ENCODE results near the gene NKX3-2.

The NKX3-2 gene

GRCh38 chr4:13516315-13516860 lies 27.9 kb downstream of the NKX3-2 start:
- TF ChIP-seq POLR2AphosphoS5 (IDR thresholded peaks at IDR 0.05; ENCODE audit: low read depth, low read length) (no peak), POLR2A (IDR thresholded peaks at IDR 0.05; ENCODE audit: low read depth, low read length) (no peak), TAF1 (IDR thresholded peaks at IDR 0.05; ENCODE audit: borderline replicate concordance, low read depth, low read length) (no peak)
- DNase-seq (ENCODE audit: insufficient read length) (no peak), FAIRE-seq (no peak)

DNA sequence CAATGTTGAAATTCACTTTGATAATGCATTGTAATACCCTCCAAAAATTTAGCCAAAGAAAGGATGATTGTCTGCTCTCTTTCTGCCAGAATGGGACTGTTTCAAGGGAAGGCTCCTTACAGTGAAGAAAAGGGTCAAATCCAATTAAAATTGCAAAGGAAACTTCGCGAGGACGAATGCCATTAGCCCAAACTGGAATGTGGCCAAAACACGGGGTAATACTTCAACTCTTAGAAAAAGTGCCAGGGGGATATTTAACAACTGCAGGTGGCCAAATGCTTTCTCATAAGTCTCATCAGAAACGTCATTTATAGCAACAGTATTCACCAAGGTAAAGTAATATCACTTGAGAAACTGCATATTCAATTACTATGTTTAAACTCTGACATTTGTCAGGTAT lies 29.0 kb downstream of the NKX3-2 start:
- FAIRE-seq (no peak), DNase-seq (ENCODE audit: insufficient read length) (no peak)
- TF ChIP-seq POLR2AphosphoS5 (IDR thresholded peaks at IDR 0.05; ENCODE audit: low read depth, low read length) (no peak), TAF1 (IDR thresholded peaks at IDR 0.05; ENCODE audit: borderline replicate concordance, low read depth, low read length) (no peak), POLR2A (IDR thresholded peaks at IDR 0.05; ENCODE audit: low read depth, low read length) (no peak)

DNA sequence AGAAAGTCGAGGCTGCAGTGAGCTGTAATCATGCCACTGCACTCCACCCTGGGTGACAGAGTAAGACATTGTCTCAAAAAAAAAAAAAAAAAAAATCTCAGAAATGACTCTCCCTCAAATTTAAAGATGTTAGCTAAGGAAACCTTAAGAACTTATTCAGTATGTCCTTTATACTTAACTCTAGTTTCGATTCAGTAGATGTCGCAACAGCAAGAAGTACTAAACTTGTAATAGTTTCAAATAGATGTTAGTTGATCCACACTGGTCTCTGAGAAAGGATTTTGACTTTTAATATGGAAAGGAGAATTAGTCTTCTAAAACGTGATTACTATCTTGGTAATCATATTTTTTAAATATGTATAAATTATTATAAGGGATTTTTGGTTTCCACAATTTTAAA lies 29.6 kb downstream of the NKX3-2 start:
- DNase-seq (ENCODE audit: insufficient read length) (no peak), FAIRE-seq (no peak)
- no peak for TF ChIP-seq POLR2A (IDR thresholded peaks at IDR 0.05; ENCODE audit: low read depth, low read length)
- no peak for TF ChIP-seq POLR2AphosphoS5 (IDR thresholded peaks at IDR 0.05; ENCODE audit: low read depth, low read length)
- TF ChIP-seq TAF1 (IDR thresholded peaks at IDR 0.05; ENCODE audit: borderline replicate concordance, low read depth, low read length), result no peak

DNA sequence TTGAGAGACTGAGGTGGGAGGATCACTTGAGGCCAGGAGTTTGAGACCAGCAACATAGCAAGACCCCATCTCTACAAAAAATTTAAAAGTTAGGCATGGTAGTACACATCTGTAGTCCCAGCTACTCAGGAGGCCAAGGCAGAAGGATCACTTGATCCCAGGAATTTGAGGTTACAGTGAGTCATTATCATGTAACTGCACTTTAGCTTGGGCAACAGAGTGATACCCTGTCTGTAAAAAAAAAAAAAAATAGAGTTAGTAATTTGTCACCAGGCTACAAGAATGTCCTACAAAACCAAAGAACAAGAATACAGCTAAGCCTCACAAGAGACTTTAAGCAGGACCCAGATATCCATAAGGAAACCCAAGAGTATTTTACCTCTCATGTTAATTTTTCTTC lies 33.2 kb downstream of the NKX3-2 start:
- TF ChIP-seq POLR2AphosphoS5 (IDR thresholded peaks at IDR 0.05; ENCODE audit: low read depth, low read length) (no peak), TAF1 (IDR thresholded peaks at IDR 0.05; ENCODE audit: borderline replicate concordance, low read depth, low read length) (no peak), POLR2A (IDR thresholded peaks at IDR 0.05; ENCODE audit: low read depth, low read length) (no peak)
- no peak for FAIRE-seq
- no peak for DNase-seq (ENCODE audit: insufficient read length)

DNA sequence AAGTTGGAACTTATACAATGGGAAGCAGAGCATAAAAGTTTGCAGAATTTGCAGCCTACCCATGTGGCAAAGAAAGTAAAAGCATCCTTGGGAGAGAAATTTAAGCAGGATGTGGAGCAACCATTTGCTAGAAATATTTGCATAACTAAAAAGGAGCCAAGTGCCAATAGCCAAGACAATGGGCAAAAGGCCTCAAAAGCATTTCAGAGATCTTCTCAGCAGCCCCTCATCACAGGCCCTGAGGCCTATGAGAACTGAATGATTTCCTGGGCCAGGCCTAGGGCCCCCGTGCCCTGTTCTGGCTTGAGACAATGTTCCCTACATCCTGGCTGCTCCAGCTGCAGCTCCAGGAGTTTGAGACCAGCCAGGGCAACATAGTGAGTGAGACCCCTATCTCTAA lies 34.9 kb downstream of the NKX3-2 start:
- DNase-seq (ENCODE audit: insufficient read length) (no peak), FAIRE-seq (no peak)
- TF ChIP-seq POLR2A (IDR thresholded peaks at IDR 0.05; ENCODE audit: low read depth, low read length) (no peak), TAF1 (IDR thresholded peaks at IDR 0.05; ENCODE audit: borderline replicate concordance, low read depth, low read length) (no peak), POLR2AphosphoS5 (IDR thresholded peaks at IDR 0.05; ENCODE audit: low read depth, low read length) (no peak)

GRCh38 chr4:13504374-13504773 lies 39.9 kb downstream of the NKX3-2 start:
- no peak for FAIRE-seq
- no peak for DNase-seq (ENCODE audit: insufficient read length)
- no peak for TF ChIP-seq TAF1 (IDR thresholded peaks at IDR 0.05; ENCODE audit: borderline replicate concordance, low read depth, low read length)
- TF ChIP-seq POLR2A (IDR thresholded peaks at IDR 0.05; ENCODE audit: low read depth, low read length), result no peak
- TF ChIP-seq POLR2AphosphoS5 (IDR thresholded peaks at IDR 0.05; ENCODE audit: low read depth, low read length), result no peak

DNA sequence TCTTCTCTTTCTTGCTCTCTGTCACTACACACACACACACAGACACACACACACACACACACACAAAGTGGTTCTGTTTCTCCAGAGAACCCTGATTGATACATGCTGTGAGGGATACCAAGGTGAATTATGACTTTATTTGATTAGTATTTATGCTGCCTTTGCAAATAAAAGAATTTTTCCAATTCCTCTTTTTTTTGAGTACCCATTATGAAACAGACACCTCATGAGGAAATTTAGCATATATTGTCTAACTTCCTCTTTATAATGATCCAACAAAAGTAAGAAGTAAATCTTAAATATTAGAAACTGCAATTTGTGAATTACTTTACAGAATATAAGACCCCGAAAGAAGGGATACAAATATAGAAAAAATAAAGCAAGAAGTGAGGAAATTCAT lies 45.8 kb downstream of the NKX3-2 start:
- DNase-seq (ENCODE audit: insufficient read length) (no peak), FAIRE-seq (no peak)
- TF ChIP-seq POLR2AphosphoS5 (IDR thresholded peaks at IDR 0.05; ENCODE audit: low read depth, low read length) (no peak), POLR2A (IDR thresholded peaks at IDR 0.05; ENCODE audit: low read depth, low read length) (no peak), TAF1 (IDR thresholded peaks at IDR 0.05; ENCODE audit: borderline replicate concordance, low read depth, low read length) (no peak)

GRCh38 chr4:13496605-13497004 lies 47.7 kb downstream of the NKX3-2 start:
- DNase-seq (ENCODE audit: insufficient read length) (no peak), FAIRE-seq (peak; percentile 51)
- no peak for TF ChIP-seq TAF1 (IDR thresholded peaks at IDR 0.05; ENCODE audit: borderline replicate concordance, low read depth, low read length)

GRCh38 chr4:13495753-13496152 lies 48.6 kb downstream of the NKX3-2 start:
- TF ChIP-seq TAF1 (IDR thresholded peaks at IDR 0.05; ENCODE audit: borderline replicate concordance, low read depth, low read length), result no peak
- TF ChIP-seq POLR2A (IDR thresholded peaks at IDR 0.05; ENCODE audit: low read depth, low read length), result no peak
- no peak for TF ChIP-seq POLR2AphosphoS5 (IDR thresholded peaks at IDR 0.05; ENCODE audit: low read depth, low read length)
- DNase-seq (ENCODE audit: insufficient read length) (no peak), FAIRE-seq (no peak)

DNA sequence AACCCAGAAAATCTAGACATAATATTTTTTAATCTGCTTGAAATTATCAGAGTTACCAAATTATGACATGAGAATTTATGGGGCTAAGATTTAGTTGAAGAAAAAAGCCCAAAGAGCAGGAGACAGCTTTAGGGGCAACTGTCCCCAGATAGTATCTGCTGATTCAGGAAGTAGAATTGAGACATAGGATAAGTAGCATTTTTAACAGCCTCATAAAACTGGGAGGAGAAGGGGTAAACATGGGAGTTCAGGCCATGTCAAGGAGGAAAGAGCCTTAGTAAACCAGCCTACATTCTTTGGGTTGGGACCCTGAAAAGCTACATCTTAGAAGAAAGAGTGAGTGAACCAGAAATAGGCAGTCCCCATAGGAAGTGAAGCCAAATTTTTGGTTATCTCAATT lies 50.5 kb downstream of the NKX3-2 start:
- FAIRE-seq (no peak), DNase-seq (ENCODE audit: insufficient read length) (no peak)
- TF ChIP-seq POLR2A (IDR thresholded peaks at IDR 0.05; ENCODE audit: low read depth, low read length) (no peak), POLR2AphosphoS5 (IDR thresholded peaks at IDR 0.05; ENCODE audit: low read depth, low read length) (no peak), TAF1 (IDR thresholded peaks at IDR 0.05; ENCODE audit: borderline replicate concordance, low read depth, low read length) (no peak)

- FAIRE-seq (no peak), DNase-seq (ENCODE audit: insufficient read length) (no peak)
- no peak for TF ChIP-seq POLR2A (IDR thresholded peaks at IDR 0.05; ENCODE audit: low read depth, low read length)
- TF ChIP-seq POLR2AphosphoS5 (IDR thresholded peaks at IDR 0.05; ENCODE audit: low read depth, low read length), result no peak
- TF ChIP-seq TAF1 (IDR thresholded peaks at IDR 0.05; ENCODE audit: borderline replicate concordance, low read depth, low read length), result no peak
Observed at GRCh38 chr4:13492747-13493146, 51.6 kb downstream of the NKX3-2 start.

All from GM12892 (cell line).